ENCODE results near the gene GABBR1.
A peak's percentile ranks its signal among the peaks of the same experiment; 100 is the strongest.
"Not testable (repeated sequence)": the region's sequence is repeated elsewhere in the genome, so short reads cannot be mapped to it uniquely, and the experiment has no call there.

The GABBR1 gene

DNA sequence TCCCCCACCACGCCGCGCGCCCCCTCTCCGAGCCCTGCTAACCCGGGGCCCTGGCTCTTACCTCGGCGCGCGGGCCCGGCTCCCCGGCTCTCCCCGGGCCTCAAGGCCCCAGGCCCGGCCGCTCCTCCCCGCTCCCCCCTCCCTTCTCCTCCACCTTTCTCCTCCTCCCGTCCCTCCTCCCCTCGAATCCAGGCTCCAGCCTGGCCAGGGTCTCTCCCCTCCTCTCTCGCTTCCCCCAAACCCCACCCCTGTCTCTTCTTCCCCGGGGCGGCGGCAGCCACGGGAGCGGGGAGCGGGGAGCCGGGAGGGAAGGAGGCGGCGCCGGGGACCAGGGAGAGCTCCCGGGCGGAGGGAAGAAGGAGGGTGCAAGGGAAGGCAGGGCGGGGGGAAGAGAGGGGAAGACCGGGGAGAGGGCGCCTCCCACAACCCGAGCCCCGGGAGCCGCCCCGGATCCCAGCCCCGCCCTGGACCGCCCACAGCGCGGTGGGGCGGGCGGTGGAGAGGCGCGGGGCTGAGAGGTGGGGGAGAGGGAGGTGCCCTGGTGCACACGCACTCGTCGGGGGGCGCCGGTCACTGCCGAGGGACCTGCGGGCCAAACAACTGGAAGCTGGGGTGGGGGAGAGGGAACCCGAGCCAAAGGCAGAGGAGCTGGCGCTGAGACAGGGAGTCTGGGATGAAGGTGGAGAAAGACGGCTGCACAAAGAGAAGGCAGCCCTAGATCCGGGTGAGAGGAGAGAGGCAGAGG is at the start of gene GABBR1:
GABBR1 (minus strand) TSS at position 395 of the 745 bp plus-strand sequence. CDS start 798 bp downstream, outside the sequence.
- DNase-seq (ENCODE audit: low read depth in 2 of 2): peak; percentile 32 to 54

DNA sequence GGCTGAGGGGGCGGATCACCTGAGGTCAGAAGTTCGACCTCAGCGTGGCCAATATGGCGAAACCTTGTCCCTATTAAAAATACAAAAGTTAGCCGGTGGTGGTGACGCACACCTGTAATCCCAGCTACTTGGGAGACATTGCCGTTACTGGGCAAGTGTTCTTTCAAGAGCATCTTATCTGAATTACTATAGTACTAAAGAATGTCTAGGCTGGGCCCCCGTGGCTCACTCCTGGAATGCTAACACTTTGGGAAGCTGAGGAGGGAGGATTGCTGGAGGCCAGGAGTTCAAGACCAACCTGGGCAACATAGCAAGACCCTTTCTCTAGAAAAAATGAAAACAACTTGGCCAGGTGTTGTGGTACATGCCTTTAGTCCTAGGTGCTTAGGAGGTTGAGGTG is 48.8 kb upstream of the GABBR1 start:
- no peak for DNase-seq (ENCODE audit: low read depth in 2 of 2)

DNA sequence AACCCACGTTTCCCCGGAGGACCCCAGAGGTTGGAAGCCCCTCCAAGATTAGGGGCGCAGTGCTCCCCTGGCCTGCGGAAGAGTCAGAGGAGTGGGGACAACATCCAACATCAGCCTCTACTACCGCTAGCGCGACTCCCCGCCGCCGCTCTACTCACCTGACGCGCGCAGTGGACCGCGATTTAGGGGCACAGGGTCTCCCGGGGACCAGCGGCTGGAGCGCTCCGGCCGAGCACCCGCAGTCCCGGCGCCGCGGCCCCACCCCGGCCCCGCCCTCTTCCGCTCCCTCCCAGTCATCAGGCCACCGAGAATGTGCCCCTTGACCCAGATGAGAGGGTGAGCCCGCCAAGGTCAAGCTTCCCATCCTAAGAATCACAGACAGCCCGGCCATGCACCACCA is 47.9 kb upstream of the GABBR1 start, which contains the start of gene ZFP57:
ZFP57 (minus strand) TSS at position 249 of the 400 bp plus-strand sequence. CDS start 4,149 bp downstream, outside the sequence.
- no peak for DNase-seq (ENCODE audit: low read depth in 2 of 2)

DNA sequence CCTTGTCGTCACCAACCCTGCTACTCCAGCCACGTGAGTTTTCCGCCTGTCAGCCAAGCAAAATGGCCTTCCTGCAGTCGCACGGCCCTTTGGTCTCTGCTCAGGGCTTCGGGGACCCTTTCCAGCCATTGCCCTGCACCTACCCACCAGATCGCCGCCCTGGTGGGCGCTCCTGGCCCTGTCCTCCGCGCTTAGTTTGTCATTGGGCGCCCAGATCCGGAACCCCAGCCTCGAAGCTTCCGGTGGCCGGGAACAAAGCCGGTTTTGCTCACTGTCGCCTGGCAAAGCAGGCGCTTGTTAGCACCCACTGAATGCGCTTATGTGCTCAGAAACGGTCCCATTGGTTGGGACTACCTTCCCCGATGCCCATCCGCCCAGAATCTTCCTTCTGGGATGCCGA is 47.4 kb upstream of the GABBR1 start:
- no peak for DNase-seq (ENCODE audit: low read depth in 2 of 2)

DNA sequence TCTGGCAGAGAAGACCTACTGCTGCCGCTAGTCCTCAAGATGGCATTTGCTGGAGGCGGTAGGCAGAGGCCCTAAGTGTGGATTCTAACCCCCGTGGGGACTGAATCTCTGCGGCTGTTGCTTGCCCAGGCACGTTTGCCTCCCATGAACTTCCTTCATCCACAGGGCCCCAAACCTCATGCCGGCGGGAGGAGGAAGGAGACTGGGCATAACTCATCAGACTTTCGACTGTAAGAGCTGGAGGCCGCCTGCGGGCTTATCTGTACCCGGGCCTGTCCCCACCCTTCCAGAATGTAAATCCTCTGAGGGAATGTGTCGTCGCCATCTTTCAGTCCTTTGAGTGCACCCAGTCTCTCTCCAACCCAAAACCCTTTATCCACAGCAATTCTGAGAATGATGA is 47.0 kb upstream of the GABBR1 start:
- DNase-seq (ENCODE audit: low read depth in 2 of 2): no peak

DNA sequence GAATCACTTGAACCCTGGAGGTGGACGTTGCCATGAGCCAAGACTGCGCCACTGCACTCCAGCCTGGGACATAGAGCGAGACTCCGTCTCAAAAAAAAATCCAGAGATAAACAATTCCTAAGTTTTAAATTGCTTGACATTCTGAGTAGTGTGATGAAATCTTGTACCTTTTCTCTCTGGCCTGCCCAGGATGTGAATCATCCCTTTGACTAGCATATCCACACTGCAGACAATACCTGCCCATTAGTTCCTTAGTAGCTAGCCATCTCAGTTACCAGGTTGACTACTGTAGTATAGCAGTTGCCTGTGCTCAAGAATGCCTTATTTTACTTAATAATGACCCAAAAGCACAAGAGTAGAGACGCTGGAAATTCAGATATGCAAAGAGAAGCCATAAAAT is 45.1 kb upstream of the GABBR1 start:
- DNase-seq (ENCODE audit: low read depth in 2 of 2): no peak

DNA sequence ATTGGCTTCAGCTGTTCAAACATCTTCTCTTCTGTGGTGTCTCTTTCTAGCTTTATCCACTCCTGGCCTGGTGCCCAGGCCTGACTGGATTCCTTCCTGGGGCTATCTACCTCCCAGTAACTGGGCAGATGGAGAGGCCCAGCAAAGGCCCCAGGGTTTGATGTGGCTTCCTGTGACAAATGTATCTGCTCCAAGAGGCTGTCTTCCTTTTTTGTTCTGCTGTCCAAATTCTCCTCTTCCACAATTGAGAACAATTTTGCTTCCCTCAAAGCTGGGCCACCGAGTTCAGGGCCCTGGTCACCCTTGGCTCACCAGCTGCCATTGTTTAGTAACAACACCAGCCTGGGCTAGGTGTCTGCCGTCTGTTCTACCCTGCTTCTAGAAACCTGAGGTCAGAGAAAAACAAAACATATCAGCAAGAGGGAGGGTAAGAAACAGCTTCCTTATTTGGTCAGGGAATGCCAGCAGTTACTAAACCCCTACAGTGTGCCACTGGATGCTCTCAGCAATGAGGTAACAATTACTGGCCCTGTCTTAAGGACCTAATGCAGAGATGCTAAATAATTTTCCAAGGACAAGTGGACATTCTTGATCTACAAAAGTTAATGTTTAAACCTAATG is 44.1 kb upstream of the GABBR1 start:
- DNase-seq (ENCODE audit: low read depth in 2 of 2): no peak

DNA sequence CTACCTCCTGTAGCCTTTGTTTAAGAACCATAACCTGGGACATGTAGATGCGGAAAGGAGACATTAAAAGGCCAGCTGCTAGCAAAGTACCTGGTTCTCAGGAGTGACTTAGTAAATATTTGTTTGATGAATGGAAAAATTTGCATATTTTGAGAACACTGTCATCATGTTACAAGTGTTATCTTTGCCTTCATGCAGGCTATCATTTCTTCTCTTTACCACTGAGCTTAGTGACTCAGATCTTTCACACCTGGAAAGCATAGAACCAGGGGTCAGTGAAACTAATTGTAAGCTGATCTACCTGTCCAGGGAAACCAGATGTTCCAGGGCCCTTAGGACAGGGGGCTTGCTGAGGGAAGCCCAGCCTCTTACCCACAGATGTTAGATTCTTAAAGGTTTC is 42.6 kb upstream of the GABBR1 start:
- no peak for DNase-seq (ENCODE audit: low read depth in 2 of 2)

DNA sequence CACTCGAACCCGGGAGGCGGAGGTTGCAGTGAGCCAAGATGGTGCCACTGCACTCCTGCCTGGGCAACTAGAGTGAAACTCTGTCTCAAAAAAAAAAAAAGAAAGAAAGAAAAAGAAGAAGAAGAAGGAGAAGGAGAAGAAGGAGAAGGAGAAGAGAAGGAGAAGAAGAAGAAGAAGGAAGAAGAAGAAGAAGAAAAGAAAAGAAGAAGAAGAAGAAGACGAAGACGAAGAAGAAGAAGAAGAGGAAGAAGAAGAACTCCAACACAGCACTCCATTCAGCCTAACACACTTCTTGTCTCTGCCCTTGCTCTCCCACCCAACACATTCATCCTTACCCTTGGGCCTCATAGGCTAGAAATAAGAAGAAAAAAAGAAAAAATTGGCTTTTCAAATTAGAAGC is 41.0 kb upstream of the GABBR1 start:
- no peak for DNase-seq (ENCODE audit: low read depth in 2 of 2)

DNA sequence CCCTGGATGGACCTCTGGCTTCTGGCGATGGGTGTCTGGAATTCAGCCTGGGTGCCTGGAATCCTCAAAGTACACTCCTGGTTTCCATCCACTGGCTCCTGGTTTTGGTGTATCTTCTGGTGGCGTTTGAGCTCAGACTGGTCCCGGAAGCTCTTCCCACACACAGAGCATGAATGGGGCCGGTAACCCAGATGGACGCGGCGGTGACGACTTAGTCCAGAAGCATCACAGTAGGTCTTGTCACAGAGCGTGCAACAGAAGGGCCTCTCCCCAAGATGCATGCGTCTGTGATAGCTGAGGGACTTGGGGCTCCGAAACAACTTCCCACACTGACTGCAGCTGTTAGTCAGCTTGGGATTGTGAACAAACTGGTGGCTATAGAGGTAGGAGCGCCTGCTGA is 40.2 kb upstream of the GABBR1 start:
- DNase-seq (ENCODE audit: low read depth in 2 of 2): no peak

DNA sequence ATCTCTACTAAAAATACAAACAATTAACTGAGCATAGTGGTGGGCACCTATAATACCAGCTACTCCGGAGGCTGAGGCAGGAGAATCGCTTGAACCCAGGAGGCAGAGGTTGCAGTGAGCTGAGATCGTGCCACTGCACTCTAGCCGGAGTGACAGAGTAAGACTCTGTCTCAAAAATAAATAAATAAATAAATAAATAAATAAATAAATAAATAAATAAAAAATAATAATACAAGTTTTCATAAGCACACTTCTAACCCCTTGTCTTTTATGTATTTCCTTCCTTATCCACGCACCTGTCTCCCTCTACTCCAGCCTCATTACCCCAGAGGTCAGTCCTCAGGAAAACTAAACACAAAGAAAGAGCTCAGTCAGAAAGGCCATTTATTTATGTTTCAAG is 39.1 kb upstream of the GABBR1 start:
- not testable (repeated sequence) for DNase-seq (ENCODE audit: low read depth in 2 of 2)

DNA sequence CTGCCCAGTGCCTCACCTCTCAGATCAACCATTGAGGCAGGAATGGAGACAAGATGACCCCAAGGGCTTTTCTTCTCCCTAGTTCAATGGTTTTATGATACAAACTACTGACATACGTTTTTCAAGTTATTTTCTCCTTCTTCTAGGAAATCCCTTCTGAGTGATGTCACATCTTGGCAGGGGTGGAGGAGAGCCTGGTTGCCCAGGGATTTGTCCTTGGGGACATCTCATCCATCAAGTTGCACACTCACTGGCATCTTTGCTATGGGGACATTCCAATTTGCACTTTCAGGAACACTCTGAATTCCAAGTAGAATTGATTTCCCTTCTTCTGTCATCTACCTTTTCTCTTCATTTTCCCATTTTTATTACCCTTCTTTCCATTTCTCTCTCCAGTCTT is 38.0 kb upstream of the GABBR1 start:
- no peak for DNase-seq (ENCODE audit: low read depth in 2 of 2)

DNA sequence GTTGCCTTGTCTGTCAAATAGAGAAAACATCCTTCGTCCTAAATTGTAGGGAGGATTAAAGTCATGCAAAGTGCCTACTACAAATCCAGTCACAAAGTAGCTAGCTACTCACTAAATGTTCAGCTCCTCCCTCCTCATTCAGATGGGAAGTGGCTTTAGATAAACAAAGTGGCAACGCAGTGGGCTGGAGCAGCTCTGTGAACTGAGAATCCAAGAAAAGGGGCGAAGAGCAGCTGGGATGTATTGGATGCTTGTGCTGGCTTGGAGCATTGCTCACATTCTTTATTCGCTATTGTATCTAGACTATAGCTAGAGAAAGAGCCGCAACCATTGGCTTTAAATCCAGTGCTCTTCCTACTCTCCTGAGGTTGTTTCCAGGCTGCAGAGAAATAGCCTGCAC is 34.2 kb upstream of the GABBR1 start:
- no peak for DNase-seq (ENCODE audit: low read depth in 2 of 2)

DNA sequence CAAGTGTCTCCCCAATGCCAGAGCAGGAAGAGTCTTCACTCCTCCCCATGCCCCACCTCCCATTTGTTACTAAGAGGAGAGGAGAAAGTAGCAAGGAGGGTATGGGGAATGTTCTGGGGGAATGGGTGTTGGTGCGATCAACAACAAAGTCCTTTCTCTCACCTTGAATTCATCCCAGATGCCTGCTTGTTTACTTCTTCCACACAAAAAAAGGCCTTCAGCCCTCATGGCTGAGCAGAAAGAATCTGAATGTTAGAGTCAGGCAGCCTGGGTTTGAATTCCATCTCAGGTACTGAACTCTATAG is 33.8 kb upstream of the GABBR1 start:
- DNase-seq (ENCODE audit: low read depth in 2 of 2): no peak

DNA sequence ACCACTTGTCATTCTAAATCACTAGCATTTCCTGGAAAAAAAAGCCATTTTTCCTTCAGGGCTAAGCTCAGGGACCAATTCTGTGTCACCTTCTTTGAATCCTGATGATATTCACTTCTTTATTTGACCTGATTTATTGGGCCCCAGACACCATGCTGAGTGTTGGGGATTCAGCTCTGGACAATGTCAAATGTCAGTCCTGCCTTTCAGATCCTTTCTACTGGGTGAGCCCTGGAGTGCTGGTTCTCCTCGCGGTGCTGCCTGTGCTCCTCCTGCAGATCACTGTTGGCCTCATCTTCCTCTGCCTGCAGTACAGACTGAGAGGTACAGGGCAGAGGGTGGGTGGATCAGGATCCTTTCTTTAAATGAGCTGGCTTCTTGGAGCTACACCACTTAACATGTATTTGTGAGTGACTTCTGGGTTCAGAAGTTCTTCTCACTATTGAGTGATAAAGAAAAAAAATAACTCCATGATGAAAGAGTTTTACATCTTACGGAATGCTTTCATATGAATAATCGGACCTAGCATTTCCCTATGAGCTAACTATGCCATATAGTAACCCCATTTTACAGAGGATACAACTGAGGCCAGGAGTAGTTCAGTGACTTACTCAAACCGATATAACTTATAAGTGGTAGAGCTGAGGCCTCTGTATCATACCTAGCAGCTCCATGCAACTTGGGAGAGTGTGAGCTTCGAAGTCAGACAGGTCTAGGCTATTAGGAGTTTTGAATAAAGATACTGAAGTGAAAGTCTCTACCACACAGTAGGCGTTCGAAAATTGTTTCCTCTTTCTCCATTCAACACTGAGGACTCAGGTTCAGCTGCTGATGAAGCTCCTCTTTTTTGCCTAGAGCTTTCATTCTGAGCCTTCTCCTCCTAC is 33.2 kb upstream of the GABBR1 start:
- DNase-seq (ENCODE audit: low read depth in 2 of 2): no peak

DNA sequence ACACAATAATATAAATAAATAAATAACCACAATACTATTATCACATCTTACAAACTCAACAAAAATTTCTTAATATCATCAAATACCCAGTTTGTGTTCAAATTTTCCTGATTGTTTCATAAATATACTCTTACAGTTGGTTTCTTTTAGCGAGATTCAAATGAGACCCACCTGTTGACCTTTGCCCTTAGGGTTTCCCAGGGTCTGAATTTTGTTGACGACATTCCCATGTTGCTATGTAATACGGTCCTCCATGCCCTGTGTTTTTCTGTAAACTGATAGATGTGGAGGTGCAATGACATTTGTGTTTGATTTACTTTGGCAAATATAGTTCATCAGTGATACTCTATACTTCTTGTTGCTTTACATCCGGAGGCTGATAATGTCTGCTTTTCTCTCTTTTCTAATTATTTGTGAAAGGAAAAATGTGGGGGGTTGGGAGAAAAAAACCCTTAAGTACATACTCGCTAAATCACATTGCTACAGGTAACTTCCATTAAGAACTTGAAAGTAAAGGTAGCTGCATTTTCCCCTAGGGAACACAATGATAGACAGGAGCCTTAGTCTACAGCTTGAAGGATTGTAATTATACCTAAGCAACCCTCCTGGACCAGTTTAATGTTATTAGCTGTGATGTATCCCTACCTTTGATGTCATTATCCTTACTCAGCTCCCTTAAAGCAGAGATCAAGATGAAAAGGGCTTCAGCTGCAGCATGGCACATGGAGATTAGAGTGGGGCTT is 30.5 kb upstream of the GABBR1 start:
- no peak for DNase-seq (ENCODE audit: low read depth in 2 of 2)

DNA sequence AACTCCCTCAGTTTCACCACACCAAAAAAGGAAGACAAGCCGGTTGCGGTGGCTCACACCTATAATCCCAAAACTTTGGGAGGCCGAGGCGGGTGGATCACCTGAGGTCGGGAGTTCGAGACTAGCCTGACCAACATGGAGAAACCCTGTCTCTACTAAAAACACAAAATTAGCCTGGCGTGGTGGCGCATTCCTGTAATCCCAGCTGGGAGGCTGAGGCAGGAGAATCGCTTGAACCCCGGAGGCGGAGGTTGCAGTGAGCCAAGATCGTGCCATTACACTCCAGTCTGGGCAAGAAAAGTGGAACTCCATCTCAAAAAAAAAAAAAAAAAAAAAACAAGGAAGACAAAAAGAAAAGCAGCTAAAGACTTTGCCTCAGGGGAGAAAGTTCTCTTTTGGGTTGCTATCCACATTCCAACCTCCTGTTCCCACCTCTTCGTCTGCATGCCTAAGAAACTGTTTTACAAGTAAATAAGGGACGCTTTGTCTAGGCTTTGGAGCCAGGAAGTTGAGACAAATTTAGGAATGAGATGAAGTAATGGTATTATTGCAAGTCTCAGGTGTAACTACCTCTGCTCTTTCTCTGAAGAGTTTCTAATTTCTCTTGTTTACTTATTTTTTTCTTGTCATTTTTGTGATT is 28.6 kb upstream of the GABBR1 start:
- not testable (repeated sequence) for DNase-seq (ENCODE audit: low read depth in 2 of 2)

DNA sequence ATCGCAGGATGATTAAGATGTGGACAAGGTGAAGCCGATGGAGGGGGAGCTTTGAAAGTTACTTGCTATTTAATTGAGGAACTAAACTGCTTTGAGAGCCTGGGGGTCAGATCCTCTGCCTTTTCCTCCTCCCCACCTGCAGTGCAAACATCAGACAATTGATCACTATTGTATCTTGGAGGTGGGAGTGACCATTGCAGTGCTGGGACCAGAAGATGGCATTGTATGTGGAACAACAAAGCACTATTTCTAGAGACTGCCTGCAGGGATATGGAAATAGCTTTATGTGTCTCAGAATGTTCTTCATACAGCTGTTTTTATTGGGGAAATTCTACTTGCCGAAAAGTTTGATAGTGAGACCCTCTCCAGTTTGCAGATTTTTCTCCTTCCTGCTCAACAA is 28.1 kb upstream of the GABBR1 start:
- DNase-seq (ENCODE audit: low read depth in 2 of 2): no peak

DNA sequence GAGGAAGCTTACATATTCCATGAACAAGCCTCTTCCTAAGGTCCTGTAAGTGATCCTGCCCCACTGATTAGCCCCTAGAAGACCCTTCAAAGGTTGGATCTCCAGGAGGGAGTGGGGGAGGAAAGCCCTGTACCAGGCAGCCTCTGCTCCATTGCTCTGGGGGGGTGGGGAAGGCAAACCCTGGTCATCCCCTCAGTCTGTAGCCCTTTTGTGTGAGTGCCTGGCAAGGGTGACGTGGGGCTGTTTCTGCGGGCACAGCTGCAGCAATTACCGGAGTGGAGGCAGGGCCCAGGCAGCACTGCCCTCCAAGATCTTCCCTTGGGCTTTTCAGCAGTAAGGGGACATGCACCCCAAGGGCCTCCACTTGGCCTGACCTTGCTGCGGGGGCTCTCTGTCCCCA is 23.8 kb upstream of the GABBR1 start, which contains the start of gene MOG:
MOG (plus strand) TSS at position 295 of the 400 bp plus-strand sequence. CDS start 118 bp downstream, outside the sequence.
- DNase-seq (ENCODE audit: low read depth in 2 of 2): no peak

DNA sequence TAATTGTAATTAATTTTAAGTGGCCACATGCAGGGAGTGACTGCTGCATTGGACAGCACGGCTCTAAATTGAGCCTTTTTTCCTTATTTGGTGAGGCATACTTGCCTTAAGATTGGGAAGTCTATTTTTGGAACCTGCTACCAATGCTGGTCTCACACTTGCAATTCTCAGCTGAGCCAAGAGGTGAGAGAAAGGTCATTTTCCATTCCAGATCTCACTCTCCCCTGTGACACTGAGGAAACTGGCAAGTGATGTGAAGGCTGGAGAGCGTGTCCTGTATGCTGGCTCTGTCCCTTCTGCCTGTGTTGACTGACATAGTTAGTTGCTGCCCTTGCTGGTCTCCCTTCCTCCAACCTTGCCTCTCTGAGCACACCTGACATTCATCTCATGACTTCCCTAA is 23.2 kb upstream of the GABBR1 start:
- no peak for DNase-seq (ENCODE audit: low read depth in 2 of 2)

DNA sequence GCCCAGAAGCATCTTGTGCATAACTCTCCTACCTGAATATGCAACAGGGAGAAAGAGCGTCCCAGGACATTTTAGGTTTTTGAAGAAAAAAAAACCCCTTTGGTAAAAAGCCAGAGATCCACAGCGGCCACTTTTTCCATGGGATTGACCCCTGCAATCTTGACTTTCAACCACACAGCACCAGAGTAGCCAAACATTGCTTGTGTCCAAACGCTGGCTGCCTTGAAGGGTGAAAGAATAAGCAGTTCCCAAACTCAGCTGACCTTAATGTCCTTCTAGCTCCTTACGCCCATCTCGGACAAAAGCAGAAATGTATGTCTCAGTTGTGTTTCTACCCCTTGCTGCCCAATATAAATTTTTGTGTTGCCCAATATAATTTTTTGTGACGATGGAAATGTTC is 22.7 kb upstream of the GABBR1 start:
- DNase-seq (ENCODE audit: low read depth in 2 of 2): no peak

Data from stimulated activated CD8-positive, alpha-beta memory T cell treated with anti-CD3 and anti-CD28 coated beads, Interleukin-15, amount 100 ng/mL, for 4 hours (primary cell).